Stimulated activated CD4-positive, alpha-beta T cell treated with anti-CD3 and anti-CD28 coated beads, TNF-alpha, amount 100 ng/mL, for 24 hours (primary cell): ENCODE results near the gene TRPV4.

Experiments used
- DNase-seq, 3 experiments: peaks; one replicate each; pipeline ENCODE4 v3.0.0-alpha.2; 2020; ENCODE audit warnings: low read depth in 3 of 3

Gene TRPV4

GRCh38 chr12:109762071-109762672, 71.0 kb downstream of the TRPV4 start:
- DNase-seq, result no peak

GRCh38 chr12:109760930-109761921, 72.0 kb downstream of the TRPV4 start:
- no peak for DNase-seq

GRCh38 chr12:109760031-109760929, 72.9 kb downstream of the TRPV4 start:
- no peak for DNase-seq

GRCh38 chr12:109759595-109759994, 73.6 kb downstream of the TRPV4 start:
- no peak for DNase-seq

- DNase-seq, result no peak
Measured at GRCh38 chr12:109758426-109759420, 74.5 kb downstream of the TRPV4 start.

GRCh38 chr12:109757671-109758265, 75.4 kb downstream of the TRPV4 start:
- no peak for DNase-seq

- DNase-seq, result no peak
Measured at GRCh38 chr12:109756457-109756856, 76.7 kb downstream of the TRPV4 start.

- DNase-seq, result no peak
Measured at GRCh38 chr12:109753959-109754358, 79.2 kb downstream of the TRPV4 start.

GRCh38 chr12:109753054-109753401, 80.2 kb downstream of the TRPV4 start:
- DNase-seq, result no peak

- no peak for DNase-seq
Measured at GRCh38 chr12:109752117-109753053, 80.8 kb downstream of the TRPV4 start.

- no peak for DNase-seq
Measured at GRCh38 chr12:109744986-109745942, 87.9 kb downstream of the TRPV4 start.

GRCh38 chr12:109744026-109744425, 89.2 kb downstream of the TRPV4 start:
- DNase-seq, result no peak

GRCh38 chr12:109743076-109743910, 89.9 kb downstream of the TRPV4 start:
- DNase-seq, result no peak

GRCh38 chr12:109741970-109742703, 91.1 kb downstream of the TRPV4 start:
- no peak for DNase-seq

- DNase-seq, result no peak
Measured at GRCh38 chr12:109741286-109741969, 91.8 kb downstream of the TRPV4 start.

- no peak for DNase-seq
Measured at GRCh38 chr12:109740694-109741245, 92.4 kb downstream of the TRPV4 start.
